Tibial artery (tissue), 4 donors: Measurements from ENCODE around the gene MON1A.

Experiments used
- DNase-seq, 2 donors: peaks; one replicate each; pipeline ENCODE4 v3.0.0-alpha.2; 2019
- H3K27ac ChIP-seq, 2 donors: fragments of 200-600 bp; sonication (generic) in 1 of 2; 1 replicate in 1 of 2; 2 replicates in 1 of 2; pipeline ENCODE4 v1.5.1; 2018 to 2019; ENCODE audit warnings: mild to moderate bottlenecking in 1 of 2
- H3K27me3 ChIP-seq, 2 donors: fragments of 200-600 bp; sonication (generic) in 1 of 2; one replicate each; pipeline versions ENCODE4 v1.5.1 to v1.6.0; 2016 to 2019
- H3K36me3 ChIP-seq, 3 donors: fragments of 200-600 bp; sonication (generic) in 2 of 3; one replicate each; pipeline ENCODE4 v1.5.1; 2016 to 2019; ENCODE audit warnings: mild to moderate bottlenecking in 2 of 3
- H3K4me1 ChIP-seq, 4 donors: fragments of 200-600 bp; sonication (generic) in 2 of 4; 1 replicate in 3 of 4; 2 replicates in 1 of 4; pipeline ENCODE4 v1.5.1; 2016 to 2019
- H3K4me3 ChIP-seq, 2 donors: fragments of 200-600 bp; sonication (generic) in 1 of 2; 1 replicate in 1 of 2; 2 replicates in 1 of 2; pipeline ENCODE4 v1.5.1; 2018 to 2019; ENCODE audit warnings: mild to moderate bottlenecking in 2 of 2
- H3K9me3 ChIP-seq, 3 donors: fragments of 200-600 bp; sonication (generic) in 1 of 3; one replicate each; pipeline ENCODE4 v1.5.1; 2016 to 2019
- intact Hi-C: fragments of 100-400 bp; cut with DNase I; formaldehyde crosslinking; loops from one replicate; pipeline ENCODE4 v1.15.0; 2023; ENCODE audit warnings: low total_unique reads
- TF ChIP-seq, protein P1 (sequence below), 2 experiments: fragments of 200-600 bp in 1 of 2; fragments of 450-650 bp in 1 of 2; IDR thresholded peaks; one replicate each; pipeline ENCODE4 v1.5.1; 2017 to 2019; ENCODE audit warnings: antibody characterized with exemption in 2 of 2, mild to moderate bottlenecking in 1 of 2, moderate library complexity in 1 of 2

Gene MON1A

DNA sequence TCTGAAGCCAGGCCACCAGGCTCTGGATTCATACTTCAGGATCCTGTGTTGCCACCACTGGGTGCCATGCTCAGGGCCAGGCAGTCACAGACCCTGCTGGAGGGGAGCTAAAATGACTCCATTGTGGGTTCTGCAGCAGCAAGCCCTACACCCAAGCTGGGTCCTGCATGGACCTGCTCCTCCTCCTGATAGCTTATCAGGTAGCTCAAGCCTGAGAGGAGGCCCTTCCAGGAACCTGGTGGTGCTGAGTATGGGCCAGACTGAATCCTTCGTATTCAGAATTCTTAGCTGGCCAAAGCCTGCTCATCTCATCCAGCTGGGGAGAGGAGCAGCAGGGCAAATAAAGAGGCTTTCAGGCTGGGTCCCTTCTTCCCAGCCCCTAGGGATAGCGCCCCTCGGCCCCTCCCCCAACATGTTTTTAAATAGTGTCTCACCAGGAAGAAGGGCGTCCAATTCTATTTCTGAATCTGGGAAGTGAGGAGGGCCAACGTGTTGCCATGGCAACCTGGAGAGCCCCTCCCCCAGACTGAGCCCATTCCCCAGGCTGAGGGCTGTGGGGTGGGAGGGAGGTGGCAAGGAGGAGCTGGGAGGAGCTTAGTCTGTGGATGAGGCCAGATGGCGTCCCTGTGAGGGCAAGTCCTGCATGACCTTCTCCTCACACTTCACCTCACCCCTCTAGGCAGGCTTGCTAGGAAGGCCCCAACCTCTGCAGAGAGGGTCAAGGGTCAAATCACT is 48.9 kb downstream of the MON1A start:
- DNase-seq: no peak
- Histone ChIP-seq H3K27ac (no peak overlapping the region), H3K4me3 (no peak overlapping the region), H3K36me3 (no peaks in the 10 kb centered on the region), H3K27me3 (peaks cover 0 to 12% of the 10 kb centered on the region in 2 donors), H3K4me1 (no peaks in the 10 kb centered on the region), H3K9me3 (no peaks in the 10 kb centered on the region)
- intact Hi-C loops: no loop called here
- TF ChIP-seq, protein P1, sequence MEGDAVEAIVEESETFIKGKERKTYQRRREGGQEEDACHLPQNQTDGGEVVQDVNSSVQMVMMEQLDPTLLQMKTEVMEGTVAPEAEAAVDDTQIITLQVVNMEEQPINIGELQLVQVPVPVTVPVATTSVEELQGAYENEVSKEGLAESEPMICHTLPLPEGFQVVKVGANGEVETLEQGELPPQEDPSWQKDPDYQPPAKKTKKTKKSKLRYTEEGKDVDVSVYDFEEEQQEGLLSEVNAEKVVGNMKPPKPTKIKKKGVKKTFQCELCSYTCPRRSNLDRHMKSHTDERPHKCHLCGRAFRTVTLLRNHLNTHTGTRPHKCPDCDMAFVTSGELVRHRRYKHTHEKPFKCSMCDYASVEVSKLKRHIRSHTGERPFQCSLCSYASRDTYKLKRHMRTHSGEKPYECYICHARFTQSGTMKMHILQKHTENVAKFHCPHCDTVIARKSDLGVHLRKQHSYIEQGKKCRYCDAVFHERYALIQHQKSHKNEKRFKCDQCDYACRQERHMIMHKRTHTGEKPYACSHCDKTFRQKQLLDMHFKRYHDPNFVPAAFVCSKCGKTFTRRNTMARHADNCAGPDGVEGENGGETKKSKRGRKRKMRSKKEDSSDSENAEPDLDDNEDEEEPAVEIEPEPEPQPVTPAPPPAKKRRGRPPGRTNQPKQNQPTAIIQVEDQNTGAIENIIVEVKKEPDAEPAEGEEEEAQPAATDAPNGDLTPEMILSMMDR (IDR thresholded peaks at IDR 0.05): no peak

DNA sequence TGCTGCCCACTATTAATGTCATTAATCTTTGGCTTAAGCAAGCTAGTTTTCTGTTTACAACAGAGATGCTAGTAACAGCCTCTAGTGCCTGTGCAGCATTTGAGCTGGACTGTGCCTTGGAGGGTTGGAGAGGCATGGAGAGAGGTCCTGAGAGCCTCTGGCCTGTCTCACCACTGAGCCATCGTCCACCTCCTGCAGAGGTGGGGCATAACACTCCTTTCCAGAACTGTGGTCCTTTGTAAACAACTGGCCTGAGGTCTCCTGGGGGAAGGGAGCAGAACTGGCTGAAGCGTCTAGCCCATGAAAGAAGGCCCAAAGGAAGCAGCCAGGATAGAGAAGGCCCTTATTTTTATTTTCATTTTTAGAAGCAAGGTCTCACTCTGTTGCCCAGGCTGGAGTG is 49.9 kb downstream of the MON1A start:
- Histone ChIP-seq H3K27ac (no peak overlapping the region), H3K27me3 (peaks cover 0 to 12% of the 10 kb centered on the region in 2 donors), H3K36me3 (no peaks in the 10 kb centered on the region), H3K4me3 (no peak overlapping the region), H3K9me3 (no peaks in the 10 kb centered on the region), H3K4me1 (no peaks in the 10 kb centered on the region)
- DNase-seq: no peak
- intact Hi-C loops: no loop called here
- TF ChIP-seq, protein P1 (IDR thresholded peaks at IDR 0.05): no peak

- H3K27me3 ChIP-seq: peaks cover 0 to 12% of the 10 kb centered on the region in 2 donors
- H3K36me3 ChIP-seq: no peaks in the 10 kb centered on the region
- no peak overlapping the region for H3K4me3 ChIP-seq
- TF ChIP-seq, protein P1 (IDR thresholded peaks at IDR 0.05): no peak
- intact Hi-C loops: no loop called here
- DNase-seq: no peak
- no peaks in the 10 kb centered on the region for H3K9me3 ChIP-seq
- no peaks in the 10 kb centered on the region for H3K4me1 ChIP-seq
- H3K27ac ChIP-seq: no peak overlapping the region
Measured at GRCh38 chr3:49878686-49879085, 50.9 kb downstream of the MON1A start.

DNA sequence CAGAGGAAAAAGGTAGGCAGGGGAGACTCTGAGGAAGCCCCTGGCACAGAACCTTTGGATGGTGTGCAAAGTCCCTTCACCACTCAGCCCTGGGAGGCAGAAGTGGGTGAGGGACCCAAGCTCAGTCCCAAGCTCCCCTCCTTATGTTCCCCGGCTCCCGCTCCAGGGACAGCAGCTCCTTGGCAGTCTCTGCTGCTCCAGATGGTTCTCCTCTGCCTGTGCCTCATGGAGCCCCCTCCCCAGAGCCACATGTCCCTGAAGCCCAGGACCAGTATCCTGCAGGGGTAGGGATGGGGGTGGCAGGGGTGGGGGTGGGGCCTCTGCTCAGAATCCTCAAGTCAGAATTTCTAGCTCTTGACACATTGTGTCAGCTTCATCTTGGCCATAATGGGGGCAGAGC is 51.9 kb downstream of the MON1A start:
- H3K9me3 ChIP-seq: no peaks in the 10 kb centered on the region
- H3K27ac ChIP-seq: no peak overlapping the region
- DNase-seq: no peak
- H3K36me3 ChIP-seq: no peaks in the 10 kb centered on the region
- intact Hi-C loops: no loop called here
- H3K4me1 ChIP-seq: no peaks in the 10 kb centered on the region
- H3K4me3 ChIP-seq: no peak overlapping the region
- TF ChIP-seq, protein P1 (IDR thresholded peaks at IDR 0.05): no peak
- H3K27me3 ChIP-seq: peaks cover 0 to 13% of the 10 kb centered on the region in 2 donors

GRCh38 chr3:49876567-49876966 is 53.0 kb downstream of the MON1A start:
- Histone ChIP-seq H3K9me3 (no peaks in the 10 kb centered on the region), H3K27ac (no peak overlapping the region), H3K4me1 (no peaks in the 10 kb centered on the region), H3K36me3 (no peaks in the 10 kb centered on the region), H3K27me3 (peaks cover 0 to 20% of the 10 kb centered on the region in 2 donors), H3K4me3 (no peak overlapping the region)
- intact Hi-C loops: no loop called here
- TF ChIP-seq, protein P1 (IDR thresholded peaks at IDR 0.05): no peak
- no peak for DNase-seq
